ENCODE results near the gene TTLL10.

- TF ChIP-seq POLR2A (IDR thresholded peaks at IDR 0.05; ENCODE audit: low read depth, low read length) (no peak), TAF1 (IDR thresholded peaks at IDR 0.05; ENCODE audit: low read depth, low read length) (no peak), POLR2AphosphoS5 (IDR thresholded peaks at IDR 0.05; ENCODE audit: low read depth, low read length) (no peak), SPI1 (IDR thresholded peaks at IDR 0.05; ENCODE audit: low read depth, low read length) (no peak), POU2F2 (IDR thresholded peaks at IDR 0.05; ENCODE audit: low read depth, low read length) (no peak), PAX5 (IDR thresholded peaks at IDR 0.05; ENCODE audit: insufficient read depth, low read length, severe bottlenecking) (no peak)
These were observed 8.8 kb upstream of the TTLL10 start for GRCh38 chr1:1164701-1165451.
